Measurements from ENCODE around the gene PYCR2. TPM values are rescaled to one million over a fixed set of nuclear protein-coding genes. Genes with fewer than 3 reads are reported as not detected.

PYCR2 gene
- total RNA-seq, 4 donors from 2014 or later = 31.1 to 46.2 (median 35.5) TPM

DNA sequence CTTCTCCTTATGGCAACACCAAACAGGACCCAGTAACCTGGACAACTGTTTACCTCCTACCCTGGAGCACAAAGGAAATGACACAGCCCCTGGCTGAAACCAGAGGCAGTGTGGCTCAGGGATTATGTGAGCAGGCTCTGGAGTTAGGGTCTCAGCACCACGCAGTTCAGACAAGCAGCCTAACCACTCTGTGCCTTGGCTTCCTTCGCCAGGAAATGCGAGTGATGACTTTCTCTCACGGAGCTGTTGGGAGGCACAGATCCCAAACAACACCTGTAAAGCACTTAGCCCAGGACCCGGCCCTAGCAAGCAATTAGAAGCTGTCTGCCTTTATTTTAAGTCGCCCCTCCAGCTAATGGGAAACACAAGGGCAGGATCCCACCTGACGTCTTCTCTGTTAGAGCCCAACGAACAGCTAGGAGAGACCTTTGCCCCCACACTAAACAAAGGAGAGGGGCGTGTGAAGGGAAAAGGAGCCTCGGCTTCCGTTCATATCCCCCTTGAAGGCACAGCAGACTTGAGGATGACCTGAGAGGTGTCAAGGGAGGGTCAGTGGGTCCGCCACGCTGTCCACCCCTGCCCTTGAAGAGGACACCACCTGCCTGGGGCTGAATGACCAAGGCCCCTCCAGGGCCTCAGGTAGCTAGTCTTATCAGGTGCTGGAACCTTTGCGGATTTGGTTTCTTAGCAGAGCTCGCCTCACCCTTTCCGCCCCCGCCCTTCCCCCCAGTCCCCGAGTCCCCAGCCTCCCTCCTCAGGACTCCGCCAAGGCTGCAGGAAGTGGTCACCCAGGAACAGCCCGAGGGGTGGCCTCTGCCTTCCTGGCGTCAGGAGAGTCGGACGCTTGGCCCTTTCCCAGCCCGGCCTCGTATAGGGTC is 42.7 kb downstream of the PYCR2 start:
- Histone ChIP-seq H3K9me3 (no peaks in the 10 kb centered on the region), H3K4me1 (peaks cover 4 to 50% (median 26%) of the 10 kb centered on the region in 4 donors), H3K36me3 (no peaks in the 10 kb centered on the region), H3K27me3 (no peaks in the 10 kb centered on the region), H3K4me3 (peak overlapping the region; percentile 90 to 99 (median 92)), H3K27ac (peak overlapping the region; percentile 91 to 96 (median 95))
- peak; percentile 74 to 83 (median 77) for DNase-seq
- TF ChIP-seq POLR2A (IDR thresholded peaks at IDR 0.05) = no peak

- Histone ChIP-seq H3K4me3 (peak overlapping the region; percentile 90 to 99 (median 92)), H3K27me3 (no peaks in the 10 kb centered on the region)
These were observed 43.4 kb downstream of the PYCR2 start for GRCh38 chr1:225880636-225881035.

DNA sequence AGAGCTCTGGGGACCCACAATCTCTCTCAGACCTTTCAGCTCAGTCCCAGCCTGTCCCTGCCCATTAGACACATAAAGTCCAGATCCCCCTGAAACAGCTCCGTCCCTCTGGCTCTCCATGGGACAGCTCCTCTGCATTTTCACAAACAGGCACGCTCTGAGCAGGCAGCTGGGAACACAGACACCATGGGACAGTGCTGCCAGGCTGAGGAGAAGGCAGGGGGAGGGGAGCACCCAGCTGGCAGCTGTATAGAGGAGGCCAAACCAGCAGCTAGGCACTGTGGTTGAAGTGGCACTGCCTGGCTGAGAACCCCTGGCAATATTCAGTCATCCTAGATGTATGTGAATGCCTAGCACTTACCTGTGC is 43.8 kb downstream of the PYCR2 start:
- no peak for DNase-seq
- no peaks in the 10 kb centered on the region for H3K27me3 ChIP-seq
- no peaks in the 10 kb centered on the region for H3K36me3 ChIP-seq
- H3K4me1 ChIP-seq = peaks cover 4 to 57% (median 26%) of the 10 kb centered on the region in 4 donors
- TF ChIP-seq POLR2A (IDR thresholded peaks at IDR 0.05) = no peak
- TF ChIP-seq, protein P1, sequence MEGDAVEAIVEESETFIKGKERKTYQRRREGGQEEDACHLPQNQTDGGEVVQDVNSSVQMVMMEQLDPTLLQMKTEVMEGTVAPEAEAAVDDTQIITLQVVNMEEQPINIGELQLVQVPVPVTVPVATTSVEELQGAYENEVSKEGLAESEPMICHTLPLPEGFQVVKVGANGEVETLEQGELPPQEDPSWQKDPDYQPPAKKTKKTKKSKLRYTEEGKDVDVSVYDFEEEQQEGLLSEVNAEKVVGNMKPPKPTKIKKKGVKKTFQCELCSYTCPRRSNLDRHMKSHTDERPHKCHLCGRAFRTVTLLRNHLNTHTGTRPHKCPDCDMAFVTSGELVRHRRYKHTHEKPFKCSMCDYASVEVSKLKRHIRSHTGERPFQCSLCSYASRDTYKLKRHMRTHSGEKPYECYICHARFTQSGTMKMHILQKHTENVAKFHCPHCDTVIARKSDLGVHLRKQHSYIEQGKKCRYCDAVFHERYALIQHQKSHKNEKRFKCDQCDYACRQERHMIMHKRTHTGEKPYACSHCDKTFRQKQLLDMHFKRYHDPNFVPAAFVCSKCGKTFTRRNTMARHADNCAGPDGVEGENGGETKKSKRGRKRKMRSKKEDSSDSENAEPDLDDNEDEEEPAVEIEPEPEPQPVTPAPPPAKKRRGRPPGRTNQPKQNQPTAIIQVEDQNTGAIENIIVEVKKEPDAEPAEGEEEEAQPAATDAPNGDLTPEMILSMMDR (IDR thresholded peaks at IDR 0.05) = no peak
- no peaks in the 10 kb centered on the region for H3K9me3 ChIP-seq
- peak overlapping the region; percentile 91 to 96 (median 95) for H3K27ac ChIP-seq
- H3K4me3 ChIP-seq = peak overlapping the region in 3 of 4 donors; percentile 90 to 92 (median 91)

More at GRCh38 chr1:225880636-225881035, 43.4 kb downstream of the PYCR2 start:
- TF ChIP-seq, protein P1 (IDR thresholded peaks at IDR 0.05) = no peak
- Histone ChIP-seq H3K27ac (peak overlapping the region; percentile 91 to 96 (median 95)), H3K4me1 (peaks cover 4 to 55% (median 26%) of the 10 kb centered on the region in 4 donors), H3K36me3 (no peaks in the 10 kb centered on the region), H3K9me3 (no peaks in the 10 kb centered on the region)
- DNase-seq = no peak

- peak overlapping the region in 2 of 4 donors; percentile 90 to 92 for H3K4me3 ChIP-seq
- no peaks in the 10 kb centered on the region for H3K27me3 ChIP-seq
- peaks cover 4 to 57% (median 26%) of the 10 kb centered on the region in 4 donors for H3K4me1 ChIP-seq
- DNase-seq = peak in 1 of 3 donors; percentile 49
- no peaks in the 10 kb centered on the region for H3K9me3 ChIP-seq
- TF ChIP-seq, protein P1 (IDR thresholded peaks at IDR 0.05) = no peak
- TF ChIP-seq POLR2A (IDR thresholded peaks at IDR 0.05) = peak; percentile 29 to 48
- peak overlapping the region; percentile 91 to 96 (median 95) for H3K27ac ChIP-seq
- H3K36me3 ChIP-seq = no peaks in the 10 kb centered on the region
These were observed 44.4 kb downstream of the PYCR2 start for GRCh38 chr1:225879521-225880221.

DNA sequence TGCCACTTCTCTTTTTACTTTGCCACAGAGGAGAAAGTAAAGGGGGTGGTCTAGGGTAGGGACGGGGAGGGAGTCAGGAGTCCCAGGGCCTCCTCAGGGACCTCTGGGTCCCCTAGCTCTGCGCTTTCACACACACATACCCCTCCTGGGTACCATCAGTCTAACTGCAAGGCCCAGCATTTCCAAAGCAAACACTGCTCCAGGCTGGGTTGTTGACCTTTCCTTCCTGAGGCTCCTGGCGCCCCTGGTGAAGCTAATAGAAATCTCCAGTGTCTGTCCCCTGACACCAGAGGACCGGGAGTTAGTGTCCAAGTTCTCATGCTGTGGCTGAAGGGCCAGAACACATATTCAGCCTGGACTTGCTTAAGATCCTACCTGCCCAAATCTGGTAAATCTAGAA is 45.8 kb downstream of the PYCR2 start:
- no peak for DNase-seq
- Histone ChIP-seq H3K27me3 (no peaks in the 10 kb centered on the region), H3K27ac (peak overlapping the region in 3 of 4 donors; percentile 39 to 96 (median 39)), H3K9me3 (no peaks in the 10 kb centered on the region), H3K36me3 (peaks cover 0 to 13% (median 3%) of the 10 kb centered on the region in 3 donors), H3K4me1 (peaks cover 4 to 57% (median 26%) of the 10 kb centered on the region in 4 donors), H3K4me3 (no peak overlapping the region)
- TF ChIP-seq, protein P1 (IDR thresholded peaks at IDR 0.05) = no peak
- TF ChIP-seq POLR2A (IDR thresholded peaks at IDR 0.05) = no peak

Data from Peyer's patch (tissue), 4 donors.